Heart left ventricle (tissue), 13 donors: ENCODE results near the gene NEB.

ENCODE experiments used
- CTCF ChIP-seq, 12 donors: fragments of 200-600 bp; sonication (generic) in 4 of 12; IDR thresholded peaks; one replicate each; pipeline versions ENCODE4 v1.5.0 to v1.8.0; 2018 to 2022; ENCODE audit warnings: antibody characterized with exemption in 12 of 12, mild to moderate bottlenecking in 5 of 12
- POLR2A ChIP-seq, 2 donors: fragments of 450-650 bp; IDR thresholded peaks; one replicate each; pipeline ENCODE4 v1.6.1; 2017; ENCODE audit warnings: antibody characterized with exemption in 2 of 2, mild to moderate bottlenecking in 2 of 2, moderate library complexity in 2 of 2
- donor health status: ischemic (EF 13 %, LVEDD 7.1; RV severe dilation, severe dysfunction).
- donor health status: DM: no; HTN: yes; CAD: no.
- donor health status: DM: no; HTN: no; CAD: no.
- donor health status: ischemic (EF 25% LVEDD 6.9; RV normal size, moderate dysfunction).
- donor health status: ischemic (EF 25% LVEDD 5.7; RV mildly dilated, moderate dysfunction).
- donor health status: ischemic (EF 35%, LVEDD 5.7; RV mildly dilated, moderate dysfunction).
- donor health status: nonischemic (EF 11% LVEDD 7.7; RV severe dilation, severe dysfunction).
- donor health status: DM: yes; HTN: yes; CAD: no.
- donor health status: PGD.
- donor health status: ischemic (EF 29% LVEDD 5.4; RV normal size, mild dysfunction).
- donor health status: nonischemic (EF 23%, LVEDD 6.1; RV moderate dilation, normal function).

DNA sequence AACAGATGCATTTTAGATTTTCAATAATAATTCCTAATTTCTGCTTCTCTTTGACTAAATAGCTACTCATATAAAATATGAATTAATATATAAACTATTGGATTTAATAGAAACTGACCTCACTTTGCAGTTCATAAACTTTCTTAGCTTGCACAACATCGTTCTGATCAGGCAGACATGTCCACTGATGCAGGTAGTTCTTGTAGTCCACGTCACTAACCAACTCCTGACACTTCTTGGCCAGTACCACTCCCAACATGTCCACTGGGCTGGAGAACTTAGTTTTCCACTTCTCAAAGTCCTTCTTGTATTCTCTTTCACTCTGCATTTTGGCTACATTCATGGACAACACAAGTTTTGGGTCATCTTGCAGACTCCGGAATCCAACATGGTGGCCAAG lies 83.8 kb downstream of the NEB start:
- TF ChIP-seq CTCF (IDR thresholded peaks at IDR 0.05) (no peak), POLR2A (IDR thresholded peaks at IDR 0.05) (no peak)
